IMR-90 (cell line): ENCODE measurements around the gene BLOC1S6. TPM values are rescaled to one million over a fixed set of nuclear protein-coding genes. Genes with fewer than 3 reads are reported as not detected.

Experiments used
- ATAC-seq: fragments of 200-7000 bp; cut with Tn5 transposase; 2 replicates; pipeline ENCODE4 v1.9.1; 2020; ENCODE audit warnings: low read depth, mild to moderate bottlenecking, moderate library complexity
- BruUV-seq: library from RNA; stranded (reverse); fragments of 400-500 nt; replicated peaks from 2 replicates; lab custom pipeline; 2021; lab: Mats Ljungman, UMichigan
- CTCF ChIA-PET: fragments of 300-600 bp; formaldehyde crosslinking; extraction: SDS; loops from one replicate; lab custom pipeline; 2021; ENCODE audit warnings: antibody characterized with exemption; lab: Yijun Ruan, JAX
- POLR2A ChIA-PET: fragments of 300-600 bp; sonication (Branson Sonifier 250); formaldehyde crosslinking; loops from one replicate; lab custom pipeline; 2022; ENCODE audit warnings: antibody characterized with exemption; ENCODE audit not compliant: unreplicated experiment; lab: Charles Lee
- DNase-seq: peaks from one replicate; pipeline ENCODE4 v3.0.0; 2013
- H2AFZ ChIP-seq: replicated peaks from 2 replicates; pipeline ENCODE3; 2013; ENCODE audit warnings: low read length, mild to moderate bottlenecking; ENCODE audit not compliant: poor library complexity
- H2AK5ac ChIP-seq: 2 replicates; pipeline ENCODE4 v1.6.1; 2013; ENCODE audit warnings: low read depth, low read length, inconsistent platforms
- H2AK9ac ChIP-seq: replicated peaks from 2 replicates; pipeline ENCODE3; 2013; ENCODE audit warnings: mild to moderate bottlenecking, low read depth, low read length, moderate library complexity; ENCODE audit not compliant: poor library complexity
- H2BK120ac ChIP-seq: 2 replicates; pipeline ENCODE4 v1.6.1; 2013; ENCODE audit warnings: low read depth, low read length, inconsistent platforms
- H2BK15ac ChIP-seq: 3 replicates; pipeline ENCODE4 v1.6.1; 2013; ENCODE audit warnings: low read depth, low read length, inconsistent platforms
- H2BK20ac ChIP-seq: 2 replicates; pipeline ENCODE4 v1.6.1; 2013; ENCODE audit warnings: low read depth, mild to moderate bottlenecking, inconsistent platforms, low read length, moderate library complexity
- H2BK5ac ChIP-seq: 2 replicates; pipeline ENCODE4 v1.6.1; 2013; ENCODE audit warnings: mild to moderate bottlenecking, low read depth, low read length, inconsistent platforms; ENCODE audit not compliant: poor library complexity, severe bottlenecking
- H3K14ac ChIP-seq: replicated peaks from 2 replicates; pipeline ENCODE4 v1.6.1; 2013; ENCODE audit warnings: low read depth, low read length, inconsistent platforms
- H3K18ac ChIP-seq: 2 replicates; pipeline ENCODE4 v1.6.1; 2013; ENCODE audit warnings: low read depth, low read length, control low read depth
- H3K23ac ChIP-seq: 2 replicates; pipeline ENCODE4 v1.6.1; 2013; ENCODE audit warnings: low read depth, low read length, inconsistent platforms
- H3K27ac ChIP-seq: 2 replicates; pipeline ENCODE4 v1.5.1; 2013; ENCODE audit warnings: mild to moderate bottlenecking, control low read depth, low read length; ENCODE audit not compliant: insufficient read depth
- H3K27me3 ChIP-seq: 2 replicates; pipeline ENCODE4 v1.6.1; 2013; ENCODE audit warnings: low read length; ENCODE audit not compliant: control insufficient read depth, insufficient read depth
- H3K36me3 ChIP-seq: 2 replicates; pipeline ENCODE4 v1.6.1; 2013; ENCODE audit warnings: low read length, mixed read lengths; ENCODE audit not compliant: control insufficient read depth, insufficient read depth
- H3K4ac ChIP-seq: 2 replicates; pipeline ENCODE4 v1.6.1; 2013; ENCODE audit warnings: low read depth, low read length, inconsistent platforms
- H3K4me1 ChIP-seq: 2 replicates; pipeline ENCODE4 v1.6.1; 2013; ENCODE audit warnings: low read length, mixed read lengths; ENCODE audit not compliant: control insufficient read depth, insufficient read depth
- H3K4me2 ChIP-seq: 2 replicates; pipeline ENCODE4 v1.6.1; 2013; ENCODE audit warnings: low read depth, mild to moderate bottlenecking, control low read depth, low read length, moderate library complexity
- H3K4me3 ChIP-seq: 2 replicates; pipeline ENCODE4 v1.5.1; 2013; ENCODE audit warnings: low read depth, mild to moderate bottlenecking, control low read depth, low read length, moderate library complexity; ENCODE audit not compliant: insufficient read depth
- H3K56ac ChIP-seq: 2 replicates; pipeline ENCODE4 v1.6.1; 2013; ENCODE audit warnings: low read length, inconsistent platforms; ENCODE audit not compliant: insufficient read depth; ENCODE audit errors: extremely low read depth
- H3K79me1 ChIP-seq, 2 experiments: 2 replicates each; pipeline ENCODE4 v1.6.1; 2013; ENCODE audit warnings: low read length in 2 of 2, inconsistent platforms in 1 of 2, low read depth in 1 of 2
- H3K9ac ChIP-seq: 2 replicates; pipeline ENCODE4 v1.6.1; 2013; ENCODE audit warnings: low read depth, low read length, control low read depth
- H3K9me1 ChIP-seq: 2 replicates; pipeline ENCODE4 v1.6.1; 2013; ENCODE audit warnings: low read length, inconsistent platforms; ENCODE audit not compliant: insufficient read depth
- H3K9me3 ChIP-seq: 2 replicates; pipeline ENCODE4 v1.6.1; 2013; ENCODE audit warnings: low read length; ENCODE audit not compliant: control insufficient read depth, insufficient read depth
- H4K20me1 ChIP-seq: 2 replicates; pipeline ENCODE4 v1.6.1; 2013; ENCODE audit warnings: low read length, inconsistent platforms; ENCODE audit not compliant: insufficient read depth
- H4K5ac ChIP-seq: 2 replicates; pipeline ENCODE4 v1.6.1; 2013; ENCODE audit warnings: mild to moderate bottlenecking, low read depth, low read length, control low read depth
- H4K8ac ChIP-seq, 2 experiments: 2 replicates each; pipeline ENCODE4 v1.6.1; 2013; ENCODE audit warnings: low read depth in 2 of 2, low read length in 2 of 2, control low read depth in 1 of 2, inconsistent platforms in 1 of 2
- H4K91ac ChIP-seq: 2 replicates; pipeline ENCODE4 v1.6.1; 2013; ENCODE audit warnings: low read depth, low read length, inconsistent platforms; ENCODE audit not compliant: insufficient read depth
- BHLHE40 ChIP-seq: fragments of 150-350 bp; IDR thresholded peaks from 2 replicates; pipeline ENCODE4 v1.6.1; 2016; ENCODE audit warnings: mild to moderate bottlenecking, low read depth, low read length
- CHD1 ChIP-seq: IDR thresholded peaks from 2 replicates; pipeline ENCODE4 v1.6.1; 2012; ENCODE audit warnings: low read depth, low read length, improper control_type of control experiment
- MAFK ChIP-seq: IDR thresholded peaks from 2 replicates; pipeline ENCODE4 v1.6.1; 2012; ENCODE audit warnings: low read depth, low read length, improper control_type of control experiment
- MXI1 ChIP-seq: IDR thresholded peaks from 2 replicates; pipeline ENCODE4 v1.6.1; 2012; ENCODE audit warnings: low read depth, mild to moderate bottlenecking, low read length, moderate library complexity, borderline replicate concordance
- NFE2L2 ChIP-seq: fragments of 150-350 bp; IDR thresholded peaks from 2 replicates; pipeline ENCODE4 v1.6.1; 2016; ENCODE audit warnings: low read depth, mild to moderate bottlenecking, low read length
- RAD21 ChIP-seq: IDR thresholded peaks from 2 replicates; pipeline ENCODE4 v1.6.1; 2012; ENCODE audit warnings: low read length, improper control_type of control experiment
- RCOR1 ChIP-seq: IDR thresholded peaks from 2 replicates; pipeline ENCODE4 v1.6.1; 2012; ENCODE audit warnings: mild to moderate bottlenecking, low read length, improper control_type of control experiment; ENCODE audit not compliant: insufficient replicate concordance
- RFX5 ChIP-seq: IDR thresholded peaks from 2 replicates; pipeline ENCODE4 v1.8.0; 2012; ENCODE audit warnings: low read depth, mild to moderate bottlenecking, low read length, moderate library complexity
- WGBS, 2 experiments: methylation state at CpG; one replicate each; pipeline versions ENCODE4 v1.1.5 to v1.1.7; 2013; ENCODE audit warnings: missing lambda C conversion rate in 2 of 2; ENCODE audit not compliant: insufficient read length in 1 of 2; ENCODE audit errors: extremely low coverage in 2 of 2; 5-methylcytosine and 5-hydroxymethylcytosine counted together
- dilution Hi-C: fragments of 300-500 bp; cut with HindIII; formaldehyde crosslinking; loops from one replicate; pipeline ENCODE4 v1.14.3; 2018; ENCODE audit warnings: low sequenced_read_pairs; ENCODE audit not compliant: unreplicated experiment
- in situ Hi-C: fragments of 300-500 bp; cut with MboI; formaldehyde crosslinking; loops from 3 replicates; pipeline ENCODE4 v1.14.3; 2019; ENCODE audit warnings: low sequenced_read_pairs, inconsistent platforms, mixed read lengths
- intact Hi-C: fragments of 100-400 bp; cut with micrococcal nuclease; formaldehyde crosslinking; loops from 2 replicates; pipeline ENCODE4 v1.10.0; 2022
- polyA plus RNA-seq, 3 experiments: library from polyadenylated mRNA; depleted of rRNA; stranded (reverse); fragments of >200 nt; gene quantifications; 2 replicates each; pipeline ENCODE4 v1.2.3, GENCODE V29; 2012; ENCODE audit warnings: low replicate concordance in 1 of 3
- total RNA-seq: library from RNA; depleted of rRNA; stranded (reverse); fragments of >200 nt; gene quantifications from 2 replicates; pipeline ENCODE4 v1.2.3, GENCODE V29; 2012
- TF ChIP-seq, protein P1 (sequence below): conservative IDR thresholded peaks from 2 replicates; pipeline ENCODE4 v1.5.1; 2012; ENCODE audit warnings: mild to moderate bottlenecking, low read depth, low read length, improper control_type of control experiment
- TF ChIP-seq, protein P2 (sequence below): fragments of 150-350 bp; IDR thresholded peaks from 2 replicates; pipeline ENCODE4 v1.6.1; 2016; ENCODE audit warnings: low read depth, mild to moderate bottlenecking, low read length, moderate library complexity, borderline replicate concordance

BLOC1S6 gene
- total and polyA plus RNA-seq, 2 of the 4 experiments (the other 2 are of a cell fraction), result 21.7 to 40.9 TPM

DNA sequence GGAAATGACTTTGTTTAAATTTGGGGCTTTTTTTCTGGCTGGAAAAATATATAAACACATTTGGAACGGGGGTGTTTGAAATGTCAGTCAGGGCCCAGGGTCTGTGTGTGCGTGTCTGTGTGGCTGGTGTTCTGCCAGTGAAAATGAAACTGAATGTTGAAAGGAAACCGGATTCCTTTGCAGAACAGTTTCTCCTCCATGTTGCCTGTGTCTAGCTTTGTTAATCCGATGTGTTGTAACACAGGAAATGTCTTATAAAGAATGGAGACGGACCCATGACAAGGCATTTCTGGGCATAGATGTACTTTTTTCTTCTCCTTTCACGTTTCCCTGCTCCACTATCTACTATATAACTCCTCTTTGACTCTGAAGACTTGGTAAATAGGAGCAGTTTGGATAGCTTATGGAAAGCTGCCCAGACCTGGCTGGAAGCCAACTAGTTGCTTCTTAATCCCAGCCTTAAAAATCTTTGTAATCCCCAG is 50.4 kb downstream of the BLOC1S6 start (continued):
- TF ChIP-seq, protein P1, sequence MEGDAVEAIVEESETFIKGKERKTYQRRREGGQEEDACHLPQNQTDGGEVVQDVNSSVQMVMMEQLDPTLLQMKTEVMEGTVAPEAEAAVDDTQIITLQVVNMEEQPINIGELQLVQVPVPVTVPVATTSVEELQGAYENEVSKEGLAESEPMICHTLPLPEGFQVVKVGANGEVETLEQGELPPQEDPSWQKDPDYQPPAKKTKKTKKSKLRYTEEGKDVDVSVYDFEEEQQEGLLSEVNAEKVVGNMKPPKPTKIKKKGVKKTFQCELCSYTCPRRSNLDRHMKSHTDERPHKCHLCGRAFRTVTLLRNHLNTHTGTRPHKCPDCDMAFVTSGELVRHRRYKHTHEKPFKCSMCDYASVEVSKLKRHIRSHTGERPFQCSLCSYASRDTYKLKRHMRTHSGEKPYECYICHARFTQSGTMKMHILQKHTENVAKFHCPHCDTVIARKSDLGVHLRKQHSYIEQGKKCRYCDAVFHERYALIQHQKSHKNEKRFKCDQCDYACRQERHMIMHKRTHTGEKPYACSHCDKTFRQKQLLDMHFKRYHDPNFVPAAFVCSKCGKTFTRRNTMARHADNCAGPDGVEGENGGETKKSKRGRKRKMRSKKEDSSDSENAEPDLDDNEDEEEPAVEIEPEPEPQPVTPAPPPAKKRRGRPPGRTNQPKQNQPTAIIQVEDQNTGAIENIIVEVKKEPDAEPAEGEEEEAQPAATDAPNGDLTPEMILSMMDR, result no peak

DNA sequence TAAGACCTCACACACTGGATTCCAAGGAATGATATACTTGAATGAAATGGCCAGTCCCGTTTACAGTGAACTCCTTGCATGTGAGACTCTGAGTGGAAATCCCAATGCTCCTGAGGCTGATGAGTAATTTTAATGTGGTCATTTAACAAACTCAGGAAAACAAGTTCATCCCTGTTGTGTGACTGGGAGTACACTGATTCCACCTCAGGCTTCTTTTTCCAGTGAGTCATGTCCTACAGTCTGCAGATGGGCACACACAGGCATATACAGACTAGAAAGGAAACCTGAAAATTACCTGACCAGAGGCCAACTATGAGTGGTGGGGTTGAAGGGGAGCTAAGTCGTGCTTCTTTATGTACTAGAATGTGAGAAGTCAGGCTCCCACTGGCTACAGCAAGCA is 53.4 kb downstream of the BLOC1S6 start:
- H3K9ac ChIP-seq, result peak overlapping the region; percentile 28; the same call in 1 of the 2 replicates
- H2BK20ac ChIP-seq, result peak overlapping the region; percentile 80
- H3K4me3 ChIP-seq, result no peak overlapping the region
- H4K5ac ChIP-seq, result peak overlapping the region; percentile 22; the same call in 1 of the 2 replicates
- no peaks in the 10 kb centered on the region for H3K36me3 ChIP-seq
- peak overlapping the region; percentile 82 for H2BK5ac ChIP-seq
- ChIA-PET CTCF (interaction anchor here (1.1 to 1.6 kb wide), 2 partner anchors 65 to 211 kb away, joined by 3 read pairs; no protein-coding TSS in a partner anchor), POLR2A (no interaction called here)
- peak overlapping the region; percentile 70 for H3K18ac ChIP-seq
- peaks cover 24% of the 10 kb centered on the region for H3K4me1 ChIP-seq
- H3K27me3 ChIP-seq, result no peaks in the 10 kb centered on the region
- H2AFZ ChIP-seq, result no peak overlapping the region
- ATAC-seq, result peak; percentile 34
- H3K23ac ChIP-seq, result no peak overlapping the region
- peak overlapping the region; percentile 89; the same call in 1 of the 2 replicates for H2BK120ac ChIP-seq
- peak overlapping the region; percentile 94; the same call in 1 of the 2 replicates for H3K27ac ChIP-seq
- 0 out of 4 replicates have a peak overlapping the region, but pooled peaks of 1 of the 2 experiments have one; percentile 1 for H4K8ac ChIP-seq
- no CpG with 5 or more reads among the region's 2 CpGs for WGBS, 2 experiments
- dilution Hi-C loops, result no loop called here
- H3K9me1 ChIP-seq, result peaks cover 20% of the 10 kb centered on the region
- H2AK5ac ChIP-seq, result peak overlapping the region; percentile 57; the same call in 1 of the 2 replicates
- DNase-seq, result peak; percentile 96
- peak overlapping the region; percentile 53 for H3K4me2 ChIP-seq
- intact Hi-C loops, result loop anchor here (2.0 kb wide), 1 partner anchor 64 kb away; no protein-coding TSS in a partner anchor
- no peak overlapping the region for H3K14ac ChIP-seq
- H3K79me1 ChIP-seq, result peaks cover 13 to 36% of the 10 kb centered on the region in 2 experiments
- BruUV-seq, result no TSS peak
- peak overlapping the region; percentile 87 for H3K4ac ChIP-seq
- in situ Hi-C loops, result no loop called here
- no peak overlapping the region for H2AK9ac ChIP-seq
- H3K56ac ChIP-seq, result peak overlapping the region; percentile 20; the same call in 1 of the 2 replicates
- H4K91ac ChIP-seq, result peak overlapping the region; percentile 20; the same call in 1 of the 2 replicates
- H2BK15ac ChIP-seq, result peak overlapping the region; percentile 48; the same call in 2 of the 3 replicates
- peaks cover 8% of the 10 kb centered on the region; the same call in 1 of the 2 replicates for H4K20me1 ChIP-seq
- no peaks in the 10 kb centered on the region for H3K9me3 ChIP-seq
- no peak for TF ChIP-seq RFX5
- TF ChIP-seq MAFK, result no peak
- TF ChIP-seq BHLHE40, result peak; percentile 19; the same call in 1 of the 2 replicates
- no peak for TF ChIP-seq MXI1
- TF ChIP-seq, protein P2, sequence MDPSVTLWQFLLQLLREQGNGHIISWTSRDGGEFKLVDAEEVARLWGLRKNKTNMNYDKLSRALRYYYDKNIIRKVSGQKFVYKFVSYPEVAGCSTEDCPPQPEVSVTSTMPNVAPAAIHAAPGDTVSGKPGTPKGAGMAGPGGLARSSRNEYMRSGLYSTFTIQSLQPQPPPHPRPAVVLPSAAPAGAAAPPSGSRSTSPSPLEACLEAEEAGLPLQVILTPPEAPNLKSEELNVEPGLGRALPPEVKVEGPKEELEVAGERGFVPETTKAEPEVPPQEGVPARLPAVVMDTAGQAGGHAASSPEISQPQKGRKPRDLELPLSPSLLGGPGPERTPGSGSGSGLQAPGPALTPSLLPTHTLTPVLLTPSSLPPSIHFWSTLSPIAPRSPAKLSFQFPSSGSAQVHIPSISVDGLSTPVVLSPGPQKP, result no peak
- TF ChIP-seq CHD1, result no peak
- peak; percentile 25 for TF ChIP-seq RCOR1
- TF ChIP-seq, protein P1, result no peak
- no peak for TF ChIP-seq NFE2L2
- TF ChIP-seq RAD21, result no peak
